ENCODE results near the gene RAPH1. TPM values are rescaled to one million over a fixed set of nuclear protein-coding genes. Genes with fewer than 3 reads are reported as not detected.
A peak's percentile ranks its signal among the peaks of the same experiment; 100 is the strongest.
"Not testable (repeated sequence)": the region's sequence is repeated elsewhere in the genome, so short reads cannot be mapped to it uniquely, and the experiment has no call there.

Gene RAPH1
- total and polyA plus RNA-seq, 2 experiments from 2014 or later, result 12.9 to 22.1 TPM

- TF ChIP-seq CTCF (IDR thresholded peaks at IDR 0.05; ENCODE audit: poor library complexity) (no peak), EZH2phosphoT487 (IDR thresholded peaks at IDR 0.05; ENCODE audit: low read depth, severe bottlenecking, unreplicated experiment) (no peak), EZH2 (IDR thresholded peaks at IDR 0.05; ENCODE audit: borderline replicate concordance) (no peak)
- Histone ChIP-seq H4K20me1 (ENCODE audit: insufficient read depth, poor library complexity, severe bottlenecking) (no peaks in the 10 kb centered on the region), H3K27ac (no peak overlapping the region), H3K4me1 (ENCODE audit: insufficient read depth) (peaks cover 5% of the 10 kb centered on the region), H3K9me3 (ENCODE audit: low read depth) (no peaks in the 10 kb centered on the region), H3K4me2 (no peak overlapping the region), H3K9me2 (replicated peaks; ENCODE audit: insufficient read depth) (no peaks in the 10 kb centered on the region), H2AFZ (no peak overlapping the region), H3K4me3 (no peak overlapping the region), H3K79me2 (no peaks in the 10 kb centered on the region), H3K36me3 (replicated peaks; ENCODE audit: insufficient read depth, low read depth) (no peaks in the 10 kb centered on the region), H3K27me3 (no peaks in the 10 kb centered on the region)
- DNase-seq (ENCODE audit: low spot score), result no peak
- WGBS (ENCODE audit: low lambda C conversion rate, missing lambda C conversion rate), result 92% methylated on average over 1 of the region's 1 CpG
These were observed 12.3 kb upstream of the RAPH1 start for GRCh38 chr2:203547356-203547755.

GRCh38 chr2:203544402-203544801 lies 9.3 kb upstream of the RAPH1 start:
- Histone ChIP-seq H3K4me3 (no peak overlapping the region), H3K4me2 (no peak overlapping the region), H3K4me1 (ENCODE audit: insufficient read depth) (no peaks in the 10 kb centered on the region), H3K9me2 (replicated peaks; ENCODE audit: insufficient read depth) (no peaks in the 10 kb centered on the region), H3K36me3 (replicated peaks; ENCODE audit: insufficient read depth, low read depth) (no peaks in the 10 kb centered on the region), H3K79me2 (no peaks in the 10 kb centered on the region), H2AFZ (no peak overlapping the region), H3K27ac (peak overlapping the region; percentile 32), H3K27me3 (no peaks in the 10 kb centered on the region), H4K20me1 (ENCODE audit: insufficient read depth, poor library complexity, severe bottlenecking) (no peaks in the 10 kb centered on the region), H3K9me3 (ENCODE audit: low read depth) (no peaks in the 10 kb centered on the region)
- no peak for DNase-seq (ENCODE audit: low spot score)
- WGBS (ENCODE audit: low lambda C conversion rate, missing lambda C conversion rate), result 95% methylated on average over 4 of the region's 4 CpGs
- TF ChIP-seq EZH2phosphoT487 (IDR thresholded peaks at IDR 0.05; ENCODE audit: low read depth, severe bottlenecking, unreplicated experiment) (no peak), CTCF (IDR thresholded peaks at IDR 0.05; ENCODE audit: poor library complexity) (no peak), EZH2 (IDR thresholded peaks at IDR 0.05; ENCODE audit: borderline replicate concordance) (no peak)

- Histone ChIP-seq H4K20me1 (ENCODE audit: insufficient read depth, poor library complexity, severe bottlenecking) (no peaks in the 10 kb centered on the region), H3K27me3 (no peaks in the 10 kb centered on the region), H3K4me1 (ENCODE audit: insufficient read depth) (no peaks in the 10 kb centered on the region), H3K79me2 (no peaks in the 10 kb centered on the region), H2AFZ (no peak overlapping the region), H3K9me2 (replicated peaks; ENCODE audit: insufficient read depth) (no peaks in the 10 kb centered on the region), H3K4me3 (no peak overlapping the region), H3K36me3 (replicated peaks; ENCODE audit: insufficient read depth, low read depth) (no peaks in the 10 kb centered on the region), H3K4me2 (no peak overlapping the region), H3K9me3 (ENCODE audit: low read depth) (no peaks in the 10 kb centered on the region), H3K27ac (peak overlapping the region; percentile 32)
- TF ChIP-seq EZH2 (IDR thresholded peaks at IDR 0.05; ENCODE audit: borderline replicate concordance), result no peak
- no peak for TF ChIP-seq EZH2phosphoT487 (IDR thresholded peaks at IDR 0.05; ENCODE audit: low read depth, severe bottlenecking, unreplicated experiment)
- no peak for TF ChIP-seq CTCF (IDR thresholded peaks at IDR 0.05; ENCODE audit: poor library complexity)
- peak; percentile 10 for DNase-seq (ENCODE audit: low spot score)
- 74% methylated on average over 8 of the region's 8 CpGs for WGBS (ENCODE audit: low lambda C conversion rate, missing lambda C conversion rate)
These were observed 8.8 kb upstream of the RAPH1 start for GRCh38 chr2:203543898-203544328.

GRCh38 chr2:203540598-203540997 lies 5.5 kb upstream of the RAPH1 start:
- not testable (repeated sequence) for H3K36me3 ChIP-seq (replicated peaks; ENCODE audit: insufficient read depth, low read depth); H3K79me2 ChIP-seq; H3K9me3 ChIP-seq (ENCODE audit: low read depth); H3K4me3 ChIP-seq; H4K20me1 ChIP-seq (ENCODE audit: insufficient read depth, poor library complexity, severe bottlenecking); H3K4me1 ChIP-seq (ENCODE audit: insufficient read depth); H3K9me2 ChIP-seq (replicated peaks; ENCODE audit: insufficient read depth); H3K4me2 ChIP-seq; H2AFZ ChIP-seq; H3K27ac ChIP-seq; H3K27me3 ChIP-seq; DNase-seq (ENCODE audit: low spot score)
- WGBS (ENCODE audit: low lambda C conversion rate, missing lambda C conversion rate), result 90% methylated on average over 3 of the region's 3 CpGs

- H3K4me2 ChIP-seq; H2AFZ ChIP-seq; H3K9me2 ChIP-seq (replicated peaks; ENCODE audit: insufficient read depth); H3K4me3 ChIP-seq; H3K36me3 ChIP-seq (replicated peaks; ENCODE audit: insufficient read depth, low read depth); DNase-seq (ENCODE audit: low spot score); H3K4me1 ChIP-seq (ENCODE audit: insufficient read depth); H3K27ac ChIP-seq; H3K9me3 ChIP-seq (ENCODE audit: low read depth); H4K20me1 ChIP-seq (ENCODE audit: insufficient read depth, poor library complexity, severe bottlenecking); H3K27me3 ChIP-seq: not testable (repeated sequence)
- 95% methylated on average over 4 of the region's 4 CpGs for WGBS (ENCODE audit: low lambda C conversion rate, missing lambda C conversion rate)
- H3K79me2 ChIP-seq, result peaks cover 13% of the 10 kb centered on the region
These were observed 3.1 kb upstream of the RAPH1 start for GRCh38 chr2:203538237-203538636.

- not testable (repeated sequence) for H3K9me3 ChIP-seq (ENCODE audit: low read depth); H3K9me2 ChIP-seq (replicated peaks; ENCODE audit: insufficient read depth); H3K27me3 ChIP-seq; H3K36me3 ChIP-seq (replicated peaks; ENCODE audit: insufficient read depth, low read depth); DNase-seq (ENCODE audit: low spot score); H2AFZ ChIP-seq
- Histone ChIP-seq H4K20me1 (ENCODE audit: insufficient read depth, poor library complexity, severe bottlenecking) (peaks cover 22% of the 10 kb centered on the region), H3K79me2 (peaks cover 29% of the 10 kb centered on the region), H3K27ac (peak overlapping the region; percentile 94), H3K4me1 (ENCODE audit: insufficient read depth) (peaks cover 10% of the 10 kb centered on the region), H3K4me3 (peak overlapping the region; percentile 61), H3K4me2 (peak overlapping the region; percentile 82)
- 96% methylated on average over 2 of the region's 2 CpGs for WGBS (ENCODE audit: low lambda C conversion rate, missing lambda C conversion rate)
These were observed 1.5 kb upstream of the RAPH1 start for GRCh38 chr2:203536586-203536951.

Measured in hepatocyte (in vitro differentiated cells).